Activated CD4-positive, alpha-beta T cell treated with anti-CD3 and anti-CD28 coated beads for 36 hours (primary cell): ENCODE results near the gene ARMH1. TPM values are rescaled to one million over a fixed set of nuclear protein-coding genes. Genes with fewer than 3 reads are reported as not detected.
"Not testable (repeated sequence)": the region's sequence is repeated elsewhere in the genome, so short reads cannot be mapped to it uniquely, and the experiment has no call there.

Experiments
- ATAC-seq: fragments of 200-7000 bp; cut with Tn5 transposase; one replicate; pipeline ENCODE4 v1.10.0; 2021; ENCODE audit warnings: mild to moderate bottlenecking, moderate library complexity
- CTCF ChIA-PET: fragments of 350-600 bp; sonication (Branson Sonifier 250); formaldehyde crosslinking; loops from one replicate; lab custom pipeline; 2021; ENCODE audit warnings: antibody characterized with exemption; lab: Charles Lee
- POLR2A ChIA-PET: fragments of 350-600 bp; sonication (Branson Sonifier 250); formaldehyde crosslinking; loops from one replicate; lab custom pipeline; 2021; ENCODE audit warnings: antibody characterized with exemption, inconsistent platforms; lab: Charles Lee
- DNase-seq: peaks from one replicate; pipeline ENCODE4 v3.0.0-alpha.2; 2020
- H3K27ac Mint-ChIP-seq: one replicate; pipeline ENCODE4 v1.8.0; 2021; ENCODE audit warnings: mixed read lengths
- H3K27me3 Mint-ChIP-seq: one replicate; pipeline ENCODE4 v1.8.0; 2021; ENCODE audit warnings: mixed read lengths
- H3K36me3 Mint-ChIP-seq: one replicate; pipeline ENCODE4 v1.8.0; 2021; ENCODE audit warnings: low read depth, mixed read lengths
- H3K4me1 Mint-ChIP-seq: one replicate; pipeline ENCODE4 v1.8.0; 2021; ENCODE audit warnings: mixed read lengths
- H3K4me3 Mint-ChIP-seq: one replicate; pipeline ENCODE4 v1.8.0; 2021; ENCODE audit warnings: mild to moderate bottlenecking, moderate library complexity, mixed read lengths
- H3K9me3 Mint-ChIP-seq: one replicate; pipeline ENCODE4 v1.8.0; 2021; ENCODE audit warnings: low read depth, mixed read lengths
- intact Hi-C, 2 experiments: fragments of 100-400 bp; cut with DNase I in 1 of 2; cut with micrococcal nuclease in 1 of 2; formaldehyde crosslinking; loops; one replicate each; pipeline versions ENCODE4 v1.14.2 to v1.15.1; 2022 to 2024; cut with DNase I, micrococcal nuclease
- total RNA-seq, 2 experiments: library from RNA; stranded (reverse); gene quantifications; one replicate each; pipeline ENCODE4 v1.2.3, GENCODE V29; 2021

The ARMH1 gene
- total RNA-seq, 2 experiments from 2014 or later: 67.3 to 75.1 TPM

DNA sequence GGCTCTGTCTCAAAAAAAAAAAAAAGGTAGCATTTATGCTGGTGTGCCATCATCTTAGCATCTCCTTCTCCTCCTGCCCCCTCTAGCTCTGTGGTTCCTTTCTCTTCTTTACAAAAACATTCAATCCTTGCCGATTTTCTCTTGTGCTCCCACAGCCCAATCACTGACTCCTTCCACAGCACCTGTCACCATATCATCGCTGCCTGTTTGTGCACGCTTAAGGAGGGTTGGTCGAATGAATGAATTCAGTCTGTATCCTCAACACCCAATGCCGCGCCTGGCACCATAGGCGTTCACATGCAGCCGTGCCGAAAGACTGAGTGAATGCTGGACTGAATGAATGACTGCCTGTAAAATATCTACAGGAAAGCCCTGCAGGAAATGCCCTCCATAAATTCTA is 48.5 kb downstream of the ARMH1 start:
- intact Hi-C loops: loop anchor here (2.0 to 5.0 kb wide), 3 partner anchors 86 to 579 kb away; partner anchors contain the start of genes BTBD19 (in 1 of the 2) and EIF2B3 (in 1 of the 2)
- peak; percentile 8 for ATAC-seq
- POLR2A ChIA-PET: interaction anchor here (0.8 to 18.5 kb wide), 6 partner anchors 8 to 425 kb away, joined by 5 to 675 read pairs (median 87); partner anchors contain the start of genes BTBD19, DYNLT4 and RNU5D-1

DNA sequence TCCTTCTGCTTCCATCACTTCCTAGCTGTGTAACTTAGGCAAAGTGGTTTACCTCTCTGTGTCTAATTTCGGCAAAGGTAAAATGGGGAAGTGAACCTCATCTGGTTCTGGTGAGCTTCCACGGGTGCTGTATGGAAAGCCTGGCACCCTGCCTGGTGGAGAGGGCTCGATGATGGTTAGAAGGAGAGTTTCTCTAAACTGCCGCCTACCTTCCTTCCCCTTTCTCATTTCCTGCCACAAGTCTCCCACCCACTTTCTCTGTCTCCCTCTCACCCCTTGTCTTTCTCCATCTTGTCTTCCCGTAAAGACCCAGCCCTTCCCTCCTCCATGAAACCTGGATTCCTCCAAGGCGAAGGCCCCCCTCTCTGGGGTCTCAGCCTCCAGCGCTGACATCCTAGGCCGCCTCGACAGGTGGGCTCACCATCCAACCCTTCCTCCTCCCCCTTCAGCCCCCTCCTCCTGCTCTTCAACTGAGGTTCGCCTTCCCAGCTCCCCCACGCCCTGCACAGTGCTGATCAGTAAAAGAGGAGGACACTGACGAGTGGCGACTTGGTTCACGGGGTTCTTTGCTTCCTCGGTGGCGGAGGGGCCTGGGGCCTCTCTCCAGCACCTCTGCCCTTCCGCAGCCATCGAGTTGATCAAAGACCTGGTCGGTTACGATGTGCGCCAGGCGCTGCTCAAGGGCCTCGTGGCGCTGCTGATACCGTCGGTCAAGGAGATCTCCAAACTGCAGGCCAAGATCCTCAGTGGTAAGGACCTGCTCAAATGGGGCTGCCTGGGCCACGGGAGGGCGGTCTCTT is 49.2 kb downstream of the ARMH1 start:
- Mint-ChIP-seq H3K9me3 (no peaks in the 10 kb centered on the region), H3K27ac (peak overlapping the region; percentile 95), H3K4me1 (peaks cover 75% of the 10 kb centered on the region), H3K4me3 (peak overlapping the region; percentile 66), H3K36me3 (peaks cover 14% of the 10 kb centered on the region), H3K27me3 (no peaks in the 10 kb centered on the region)
- peak; percentile 15 for ATAC-seq
- ChIA-PET POLR2A (interaction anchor here (0.5 to 18.5 kb wide), 4 partner anchors 8 to 425 kb away, joined by 5 to 675 read pairs (median 21); no protein-coding TSS in a partner anchor), CTCF (interaction anchor here (1.4 kb wide), 1 partner anchor 86 kb away, joined by 4 read pairs; no protein-coding TSS in a partner anchor)
- intact Hi-C loops: loop anchor here (2.0 to 5.0 kb wide), 3 partner anchors 85 to 579 kb away; partner anchors contain the start of genes BTBD19 (in 1 of the 2) and EIF2B3 (in 1 of the 2)
- peak; percentile 77 for DNase-seq

More for the DNA sequence above, 48.5 kb downstream of the ARMH1 start:
- peaks cover 14% of the 10 kb centered on the region for H3K36me3 Mint-ChIP-seq
- peak overlapping the region; percentile 95 for H3K27ac Mint-ChIP-seq
- CTCF ChIA-PET: interaction anchor here (1.4 kb wide), 1 partner anchor 86 kb away, joined by 4 read pairs; no protein-coding TSS in a partner anchor
- peak overlapping the region; percentile 66 for H3K4me3 Mint-ChIP-seq
- peak; percentile 64 for DNase-seq
- H3K4me1 Mint-ChIP-seq: peaks cover 77% of the 10 kb centered on the region
- H3K27me3 Mint-ChIP-seq: no peaks in the 10 kb centered on the region
- H3K9me3 Mint-ChIP-seq: no peaks in the 10 kb centered on the region

DNA sequence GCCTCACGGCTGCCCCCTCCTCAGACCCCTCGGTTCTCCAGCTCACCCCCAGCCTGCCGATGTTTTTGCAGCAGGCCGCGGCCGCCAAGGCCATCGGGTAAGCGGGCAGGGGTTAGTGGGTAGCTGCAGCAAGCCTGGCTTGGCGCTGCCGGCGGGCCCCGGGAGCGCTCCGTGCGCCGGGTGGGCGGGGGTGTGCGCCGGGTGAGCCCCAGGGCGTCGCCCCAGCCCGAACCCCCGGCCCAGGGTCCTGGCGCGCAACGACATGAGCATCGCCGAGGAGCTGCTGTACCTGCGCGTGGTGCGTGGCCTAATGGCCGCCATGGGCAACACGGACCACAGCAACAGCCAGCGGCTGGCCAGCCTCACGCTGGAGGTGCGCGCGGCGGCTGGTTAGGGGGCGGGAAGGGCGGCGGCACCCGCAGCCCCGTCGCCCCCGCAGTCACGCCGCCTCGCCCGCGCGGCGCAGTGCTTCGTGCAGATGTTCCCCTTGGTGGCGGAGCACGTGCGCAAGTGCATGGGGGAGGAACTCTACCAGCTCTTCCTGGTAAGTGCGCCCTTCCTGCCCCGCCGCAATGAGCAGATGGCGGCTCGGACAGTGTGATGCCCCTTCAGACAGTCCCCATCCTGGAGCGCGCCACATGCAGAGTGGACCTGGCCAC is 49.9 kb downstream of the ARMH1 start:
- H3K27me3 Mint-ChIP-seq: no peaks in the 10 kb centered on the region
- H3K36me3 Mint-ChIP-seq: peaks cover 14% of the 10 kb centered on the region
- H3K27ac Mint-ChIP-seq: peak overlapping the region; percentile 87
- peaks cover 73% of the 10 kb centered on the region for H3K4me1 Mint-ChIP-seq
- peak overlapping the region; percentile 70 for H3K4me3 Mint-ChIP-seq
- no peak for ATAC-seq
- intact Hi-C loops: loop anchor here (5.0 kb wide), 2 partner anchors 263 to 578 kb away; partner anchors contain the start of gene EIF2B3 (in 1 of the 2)
- no peaks in the 10 kb centered on the region for H3K9me3 Mint-ChIP-seq
- ChIA-PET CTCF (no interaction called here), POLR2A (interaction anchor here (18.5 kb wide), 1 partner anchor 96 kb away, joined by 675 read pairs; no protein-coding TSS in a partner anchor)
- DNase-seq: no peak

DNA sequence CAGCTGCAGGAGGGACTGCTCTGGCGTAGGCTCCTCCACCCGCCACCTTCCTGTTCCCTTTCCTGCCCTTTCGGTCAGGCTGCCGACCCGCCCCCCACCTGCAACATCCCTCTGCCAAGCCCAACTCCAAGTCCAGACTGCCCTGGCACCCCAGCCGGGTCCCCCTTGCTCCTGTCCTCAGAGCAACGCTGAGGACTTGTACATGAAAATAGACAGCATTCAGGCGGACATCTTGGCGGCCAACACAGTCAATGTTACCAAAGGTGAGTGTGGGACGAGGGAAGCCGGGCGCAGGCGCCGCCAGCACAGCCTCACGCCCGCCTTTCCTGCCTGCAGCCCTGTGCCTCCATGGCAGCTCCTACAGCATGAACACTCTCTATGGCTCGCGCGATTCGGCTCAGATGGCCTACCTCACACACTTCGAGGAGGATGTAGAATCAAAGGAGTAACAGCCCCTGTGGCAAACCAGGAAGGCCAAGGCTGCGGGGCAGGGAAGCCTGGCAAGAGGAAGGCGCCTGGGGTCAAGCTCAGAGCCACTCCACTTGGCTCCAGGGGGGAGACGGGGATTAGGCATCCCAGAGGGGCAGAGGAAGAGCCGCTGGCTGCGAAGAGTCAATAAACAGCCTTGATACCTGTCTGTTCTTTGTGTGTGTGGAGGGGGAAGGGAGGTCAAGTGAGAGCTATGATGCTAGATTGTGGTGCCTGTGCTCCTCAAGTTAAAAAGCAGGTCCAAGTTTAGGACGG is 50.6 kb downstream of the ARMH1 start:
- Mint-ChIP-seq H3K27ac (peak overlapping the region; percentile 87), H3K27me3 (no peaks in the 10 kb centered on the region), H3K4me3 (peak overlapping the region; percentile 70), H3K4me1 (peaks cover 69% of the 10 kb centered on the region), H3K9me3 (no peaks in the 10 kb centered on the region), H3K36me3 (peaks cover 14% of the 10 kb centered on the region)
- ATAC-seq: no peak
- intact Hi-C loops: loop anchor here (5.0 kb wide), 2 partner anchors 262 to 577 kb away; partner anchors contain the start of gene EIF2B3 (in 1 of the 2)
- POLR2A ChIA-PET: interaction anchor here (0.6 to 18.5 kb wide), 2 partner anchors 88 to 96 kb away, joined by 3 to 675 read pairs; no protein-coding TSS in a partner anchor
- CTCF ChIA-PET: no interaction called here
- no peak for DNase-seq

DNA sequence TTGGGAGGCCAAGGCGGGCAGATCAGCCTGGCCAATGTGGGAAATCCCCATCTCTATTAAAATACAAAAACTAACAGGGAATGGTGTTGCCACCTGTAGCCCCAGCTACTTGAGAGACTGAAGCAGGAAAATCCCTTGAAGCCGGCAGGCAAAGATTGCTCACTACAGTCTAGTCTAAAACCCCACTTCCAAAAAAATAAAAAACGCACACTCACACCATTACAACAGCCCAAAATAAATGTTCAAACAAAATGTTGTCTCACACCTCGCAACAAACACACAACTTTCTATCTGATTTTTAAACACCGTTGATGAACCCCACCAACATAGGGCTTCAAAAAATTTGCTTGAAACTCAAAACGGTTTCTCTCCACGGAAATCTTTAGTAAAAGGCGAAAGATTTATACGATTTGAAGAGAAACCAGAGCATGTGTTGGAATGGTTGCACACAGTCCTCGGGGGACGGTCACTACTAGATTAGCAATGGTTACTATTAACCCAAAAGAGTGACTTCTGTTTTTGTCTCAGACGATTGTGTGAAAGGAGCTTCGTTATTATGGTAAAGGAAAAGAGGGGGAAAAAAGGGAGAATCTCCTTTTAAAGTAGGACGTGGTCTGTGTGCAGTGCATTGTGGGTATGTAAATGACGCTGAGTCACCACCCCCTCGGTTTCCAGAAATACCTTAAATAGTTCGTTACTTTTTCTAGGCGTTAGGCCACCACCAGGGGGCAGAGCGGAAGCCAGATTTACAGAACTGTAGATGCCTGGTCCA is 56.4 kb downstream of the ARMH1 start, which contains the start of gene RNU5D-1:
RNU5D-1 (minus strand) TSS at position 430 of the 772 bp plus-strand sequence.
- peak; percentile 98 for DNase-seq
- ChIA-PET POLR2A (interaction anchor here (0.6 to 18.5 kb wide), 41 partner anchors 7 to 899 kb away, joined by 3 to 675 read pairs (median 5); partner anchors contain the start of genes ARMH1, BTBD19, CCDC163 and DYNLT4), CTCF (interaction anchor here (0.6 to 4.4 kb wide), 28 partner anchors 9 to 575 kb away, joined by 3 to 41 read pairs (median 4); partner anchors contain the start of genes ARMH1, BTBD19, DYNLT4 and EIF2B3)
- intact Hi-C loops: loop anchor here (1.0 to 10.0 kb wide), 14 partner anchors 8 to 956 kb away; partner anchors contain the start of genes KIF2C (in 2 of the 2), PLK3 (in 2 of the 2), RPS8 (in 2 of the 2) and UROD (in 2 of the 2)
- H3K9me3 Mint-ChIP-seq: no peaks in the 10 kb centered on the region
- peak within 1 kb of the TSS; percentile 100 for H3K27ac Mint-ChIP-seq
- peak; percentile 85 for ATAC-seq
- no peaks in the 10 kb centered on the region for H3K27me3 Mint-ChIP-seq
- peaks cover 45% of the 10 kb centered on the region for H3K4me1 Mint-ChIP-seq
- peak within 1 kb of the TSS; percentile 67 for H3K4me3 Mint-ChIP-seq
- H3K36me3 Mint-ChIP-seq: peaks cover 3% of the 10 kb centered on the region

DNA sequence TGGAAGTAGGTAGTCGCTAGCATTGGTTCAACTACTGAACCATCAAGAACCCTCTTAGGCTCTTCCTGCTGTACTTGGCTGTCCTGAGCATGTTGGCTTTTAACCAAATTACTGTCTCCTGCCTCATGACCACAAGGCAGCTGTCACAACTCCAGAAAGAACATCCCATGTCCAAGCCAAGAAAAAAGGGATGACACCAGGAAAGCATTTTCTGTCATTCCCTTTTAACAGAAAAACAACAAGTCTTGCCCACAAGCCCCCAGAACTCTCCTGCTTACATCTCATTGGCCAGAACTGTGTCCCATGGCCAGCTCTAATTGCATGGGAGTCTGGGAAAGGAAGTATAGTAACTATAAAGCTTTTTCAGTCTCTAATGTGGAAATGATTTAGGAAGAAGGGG is 58.9 kb downstream of the ARMH1 start:
- ChIA-PET CTCF (interaction anchor here (0.6 to 4.0 kb wide), 5 partner anchors 12 to 76 kb away, joined by 3 to 41 read pairs (median 5); partner anchors contain the start of gene BTBD19), POLR2A (interaction anchor here (0.7 to 18.5 kb wide), 3 partner anchors 12 to 88 kb away, joined by 4 to 675 read pairs (median 580); no protein-coding TSS in a partner anchor)
- H3K27ac Mint-ChIP-seq: no peak overlapping the region
- H3K27me3 Mint-ChIP-seq: no peaks in the 10 kb centered on the region
- ATAC-seq (no peak), DNase-seq (no peak)
- intact Hi-C loops: loop anchor here in 1 of 2 experiments (5.0 to 10.0 kb wide), 2 partner anchors 279 to 851 kb away; partner anchors contain the start of genes HECTD3, NASP and UROD
- no peaks in the 10 kb centered on the region for H3K9me3 Mint-ChIP-seq
- H3K36me3 Mint-ChIP-seq: peaks cover 3% of the 10 kb centered on the region
- peaks cover 28% of the 10 kb centered on the region for H3K4me1 Mint-ChIP-seq
- H3K4me3 Mint-ChIP-seq: no peak overlapping the region

DNA sequence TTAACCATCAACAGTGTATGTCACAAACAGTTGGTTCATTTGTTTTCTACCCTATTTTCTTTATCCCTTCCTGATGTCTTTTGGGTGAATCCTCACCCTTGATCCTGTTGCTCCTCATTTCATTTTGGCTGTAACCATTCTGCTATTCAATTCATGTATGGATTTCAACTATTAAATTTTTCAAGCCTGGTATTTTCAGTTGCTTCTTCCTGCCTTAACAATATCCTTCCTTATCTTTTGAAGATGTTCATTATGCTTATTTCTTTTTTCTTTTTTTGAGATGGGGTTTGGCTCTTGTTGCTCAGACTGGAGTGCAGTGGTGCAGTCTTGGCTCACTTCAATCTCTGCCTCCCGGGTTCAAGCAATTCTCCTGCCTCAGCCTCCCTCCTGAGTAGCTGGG is 59.3 kb downstream of the ARMH1 start:
- intact Hi-C loops: loop anchor here in 1 of 2 experiments (5.0 to 10.0 kb wide), 2 partner anchors 279 to 851 kb away; partner anchors contain the start of genes HECTD3, NASP and UROD

DNA sequence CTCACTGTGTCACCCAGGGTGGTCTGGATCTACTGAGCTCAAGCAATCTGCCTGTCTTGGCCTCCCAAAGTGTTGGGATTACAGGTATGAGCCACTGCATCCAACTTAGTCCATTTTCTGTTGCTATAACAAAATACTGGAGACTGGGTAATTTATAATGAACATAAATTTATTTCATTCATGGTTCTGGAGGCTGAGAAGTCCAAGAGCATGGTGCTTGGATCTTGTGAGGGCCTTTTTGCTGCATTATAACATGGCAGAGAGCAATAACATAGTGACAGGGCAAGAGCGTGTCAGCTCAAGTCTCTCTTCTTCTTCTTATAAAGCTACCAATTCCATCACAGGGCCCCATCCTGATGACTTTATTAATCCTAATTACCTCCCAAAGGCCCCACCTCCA is 61.5 kb downstream of the ARMH1 start:
- ChIA-PET CTCF (interaction anchor here (0.6 to 1.5 kb wide), 4 partner anchors 14 to 327 kb away, joined by 3 to 4 read pairs (median 4); no protein-coding TSS in a partner anchor), POLR2A (interaction anchor here (1.5 to 2.6 kb wide), 2 partner anchors 15 to 83 kb away, joined by 5 to 17 read pairs; no protein-coding TSS in a partner anchor)
- intact Hi-C loops: loop anchor here in 1 of 2 experiments (10.0 kb wide), 1 partner anchor 849 kb away; the partner anchor contains the start of gene NASP
- no peak for ATAC-seq
- no peaks in the 10 kb centered on the region for H3K27me3 Mint-ChIP-seq
- H3K36me3 Mint-ChIP-seq: peaks cover 11% of the 10 kb centered on the region
- no peak overlapping the region for H3K4me3 Mint-ChIP-seq
- peaks cover 28% of the 10 kb centered on the region for H3K4me1 Mint-ChIP-seq
- no peaks in the 10 kb centered on the region for H3K9me3 Mint-ChIP-seq
- DNase-seq: no peak
- H3K27ac Mint-ChIP-seq: no peak overlapping the region

More for the DNA sequence above, 59.3 kb downstream of the ARMH1 start:
- H3K4me1 Mint-ChIP-seq: peaks cover 26% of the 10 kb centered on the region
- no peaks in the 10 kb centered on the region for H3K27me3 Mint-ChIP-seq
- no peak overlapping the region for H3K4me3 Mint-ChIP-seq
- ChIA-PET POLR2A (interaction anchor here (0.7 to 18.5 kb wide), 3 partner anchors 12 to 87 kb away, joined by 4 to 675 read pairs (median 580); no protein-coding TSS in a partner anchor), CTCF (interaction anchor here (0.6 to 1.4 kb wide), 3 partner anchors 12 to 52 kb away, joined by 3 to 5 read pairs (median 5); no protein-coding TSS in a partner anchor)
- no peak overlapping the region for H3K27ac Mint-ChIP-seq
- no peak for ATAC-seq
- no peak for DNase-seq
- H3K36me3 Mint-ChIP-seq: peaks cover 3% of the 10 kb centered on the region
- H3K9me3 Mint-ChIP-seq: no peaks in the 10 kb centered on the region

DNA sequence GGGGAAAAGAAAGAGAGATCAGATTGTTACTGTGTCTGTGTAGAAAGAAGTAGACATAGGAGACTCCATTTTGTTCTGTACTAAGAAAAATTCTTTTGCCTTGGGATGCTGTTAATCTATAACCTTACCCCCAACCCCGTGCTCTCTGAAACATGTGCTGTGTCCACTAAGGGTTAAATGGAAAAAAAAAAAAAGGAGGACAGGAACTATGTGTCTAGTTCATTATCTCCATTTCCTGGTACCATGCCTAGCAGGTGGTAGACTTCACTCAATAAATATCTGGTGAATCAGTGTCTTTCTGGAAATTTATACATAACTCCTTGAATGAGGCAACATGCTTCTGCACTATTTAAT is 64.4 kb downstream of the ARMH1 start:
- peak overlapping the region; percentile 98 for H3K4me3 Mint-ChIP-seq
- CTCF ChIA-PET, DNase-seq, H3K27me3 Mint-ChIP-seq, H3K9me3 Mint-ChIP-seq: not testable (repeated sequence)
- POLR2A ChIA-PET: interaction anchor here (2.3 kb wide), 1 partner anchor 17 kb away, joined by 12 read pairs; no protein-coding TSS in a partner anchor
- H3K4me1 Mint-ChIP-seq: peaks cover 24% of the 10 kb centered on the region
- peak overlapping the region; percentile 94 for H3K27ac Mint-ChIP-seq
- intact Hi-C loops: loop anchor here (1.0 to 10.0 kb wide), 15 partner anchors 8 to 846 kb away; partner anchors contain the start of genes RNU5D-1 (in 2 of the 2), RPS8 (in 2 of the 2), ARMH1 (in 1 of the 2) and DYNLT4 (in 1 of the 2)
- peaks cover 28% of the 10 kb centered on the region for H3K36me3 Mint-ChIP-seq
- peak; percentile 1 for ATAC-seq
